GM12865 (cell line): ENCODE results near the gene TOMT.

Experiments used
- DNase-seq: peaks from one replicate; pipeline ENCODE4 v3.0.0; 2010; ENCODE audit warnings: low read depth
- H3K4me3 ChIP-seq: 2 replicates; pipeline ENCODE4 v1.5.1; 2011; ENCODE audit warnings: mild to moderate bottlenecking, low read depth, low read length, control low read depth
- TF ChIP-seq, protein P1 (sequence below): IDR thresholded peaks from 2 replicates; pipeline ENCODE4 v1.5.1; 2011; ENCODE audit warnings: low read length, control low read depth, low read depth, inconsistent platforms; ENCODE audit not compliant: insufficient read depth; ENCODE audit errors: missing control alignments

TOMT gene

DNA sequence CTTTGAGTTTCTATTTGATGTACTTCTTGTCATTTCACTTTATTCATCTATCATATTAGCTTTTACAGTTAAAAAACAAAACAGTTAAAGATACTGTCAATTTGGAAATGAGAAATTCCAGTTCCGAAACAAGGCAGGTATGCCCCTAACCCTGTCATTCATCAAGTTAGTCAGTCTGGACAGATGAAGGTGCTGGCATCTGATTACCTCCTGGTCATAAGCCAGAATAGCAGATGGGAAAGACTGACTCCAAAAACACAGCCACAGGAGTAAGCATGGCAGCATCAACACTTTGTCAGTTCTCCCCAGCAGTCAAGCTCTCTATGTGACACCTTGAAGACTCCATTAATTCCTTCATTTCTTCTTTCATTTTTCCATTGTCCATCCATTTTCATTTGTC lies 20.8 kb upstream of the TOMT start:
- TF ChIP-seq, protein P1, sequence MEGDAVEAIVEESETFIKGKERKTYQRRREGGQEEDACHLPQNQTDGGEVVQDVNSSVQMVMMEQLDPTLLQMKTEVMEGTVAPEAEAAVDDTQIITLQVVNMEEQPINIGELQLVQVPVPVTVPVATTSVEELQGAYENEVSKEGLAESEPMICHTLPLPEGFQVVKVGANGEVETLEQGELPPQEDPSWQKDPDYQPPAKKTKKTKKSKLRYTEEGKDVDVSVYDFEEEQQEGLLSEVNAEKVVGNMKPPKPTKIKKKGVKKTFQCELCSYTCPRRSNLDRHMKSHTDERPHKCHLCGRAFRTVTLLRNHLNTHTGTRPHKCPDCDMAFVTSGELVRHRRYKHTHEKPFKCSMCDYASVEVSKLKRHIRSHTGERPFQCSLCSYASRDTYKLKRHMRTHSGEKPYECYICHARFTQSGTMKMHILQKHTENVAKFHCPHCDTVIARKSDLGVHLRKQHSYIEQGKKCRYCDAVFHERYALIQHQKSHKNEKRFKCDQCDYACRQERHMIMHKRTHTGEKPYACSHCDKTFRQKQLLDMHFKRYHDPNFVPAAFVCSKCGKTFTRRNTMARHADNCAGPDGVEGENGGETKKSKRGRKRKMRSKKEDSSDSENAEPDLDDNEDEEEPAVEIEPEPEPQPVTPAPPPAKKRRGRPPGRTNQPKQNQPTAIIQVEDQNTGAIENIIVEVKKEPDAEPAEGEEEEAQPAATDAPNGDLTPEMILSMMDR: no peak
- H3K4me3 ChIP-seq: no peak overlapping the region
- no peak for DNase-seq

DNA sequence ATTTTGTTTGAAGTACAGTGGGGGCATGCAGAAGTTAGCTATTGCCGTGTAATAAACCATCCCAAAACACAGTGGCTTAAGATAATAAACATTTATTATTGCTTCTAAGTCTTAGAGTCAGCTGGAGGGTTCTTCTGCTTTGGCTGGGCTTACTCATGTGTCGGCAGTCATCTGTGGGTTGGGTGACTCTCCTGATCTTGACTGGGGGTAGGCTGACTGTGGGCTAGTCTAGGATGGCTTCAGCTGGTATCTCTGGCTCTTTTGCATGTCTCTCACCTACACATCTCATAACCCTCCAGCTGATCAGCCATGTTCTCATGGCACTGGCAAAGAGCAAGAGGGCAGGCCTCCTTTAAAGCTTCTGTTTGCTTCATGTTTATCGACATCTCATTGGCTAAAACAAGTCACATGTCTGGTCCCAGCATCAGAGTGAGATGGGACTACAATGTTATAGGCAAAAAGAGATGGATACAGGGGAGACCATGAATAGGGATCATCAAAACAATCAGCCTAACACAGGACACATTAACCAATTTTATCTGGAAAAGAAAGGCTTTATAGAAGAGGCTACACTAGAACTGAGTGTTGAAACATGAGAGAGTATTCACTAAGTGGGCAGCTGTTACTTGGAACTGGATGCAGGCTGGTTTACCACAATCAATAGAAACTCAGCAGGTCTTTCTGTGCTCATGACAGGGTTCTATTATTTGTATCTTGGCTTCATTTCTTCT lies 19.9 kb upstream of the TOMT start:
- no peak for DNase-seq
- no peak overlapping the region for H3K4me3 ChIP-seq

DNA sequence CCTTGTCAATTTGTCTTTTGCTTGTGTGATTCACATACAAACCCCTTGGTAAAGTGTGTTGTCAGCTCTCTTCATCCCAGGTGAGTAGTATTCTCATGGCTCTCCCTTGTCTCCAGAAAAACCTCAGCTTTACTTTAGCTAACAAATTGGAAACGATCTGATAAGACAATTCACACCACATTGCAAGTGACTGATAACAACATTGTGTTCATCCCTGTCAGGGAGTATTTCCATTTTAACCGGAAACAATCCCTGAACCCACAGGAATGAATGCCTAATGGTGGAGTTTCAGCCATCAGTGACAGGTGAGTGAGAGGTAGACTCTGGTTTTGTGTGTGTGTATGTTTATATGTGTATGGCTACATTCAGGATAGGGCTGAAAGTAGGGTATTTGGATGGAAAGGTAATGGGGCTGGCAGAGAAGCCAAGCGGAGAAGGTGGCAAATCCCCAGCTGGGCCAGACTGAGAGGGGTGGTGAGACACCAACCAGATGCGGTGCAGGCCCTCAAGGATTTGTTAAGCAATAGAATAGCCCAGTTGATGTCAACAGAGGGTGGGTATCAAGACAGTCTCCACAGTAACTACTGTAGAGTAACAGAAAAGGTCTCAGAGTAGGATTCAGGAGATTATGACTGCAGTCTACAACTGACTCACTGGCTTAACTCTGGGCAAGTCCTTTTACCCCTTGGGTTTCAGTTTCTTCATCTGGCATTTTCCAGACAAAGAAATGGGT lies 17.5 kb upstream of the TOMT start:
- H3K4me3 ChIP-seq: no peak overlapping the region

More for the DNA sequence above, 19.9 kb upstream of the TOMT start:
- TF ChIP-seq, protein P1: no peak

DNA sequence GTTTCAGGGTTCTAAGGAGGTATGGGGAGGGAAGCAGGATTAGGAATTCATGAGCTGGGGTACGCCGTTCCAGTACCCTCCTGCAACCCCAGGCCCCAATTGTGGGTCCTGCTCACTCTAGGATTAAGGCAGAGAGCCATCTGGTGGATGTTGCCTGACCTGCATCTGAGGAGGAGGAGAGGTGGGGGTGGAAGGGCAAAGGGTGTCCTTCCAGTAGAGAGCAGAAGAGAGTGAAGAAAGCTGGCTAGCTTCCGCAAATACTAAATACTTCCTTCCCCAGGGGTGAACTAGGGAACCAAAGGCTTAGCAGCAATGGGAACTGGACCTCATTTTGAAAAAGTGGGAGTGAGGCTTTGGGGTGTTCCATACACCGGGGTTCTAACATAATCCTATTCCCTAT lies 14.4 kb upstream of the TOMT start:
- TF ChIP-seq, protein P1: peak; percentile 79
- DNase-seq: peak; percentile 70
- H3K4me3 ChIP-seq: no peak overlapping the region

More for the DNA sequence above, 17.5 kb upstream of the TOMT start:
- TF ChIP-seq, protein P1: no peak
- no peak for DNase-seq

DNA sequence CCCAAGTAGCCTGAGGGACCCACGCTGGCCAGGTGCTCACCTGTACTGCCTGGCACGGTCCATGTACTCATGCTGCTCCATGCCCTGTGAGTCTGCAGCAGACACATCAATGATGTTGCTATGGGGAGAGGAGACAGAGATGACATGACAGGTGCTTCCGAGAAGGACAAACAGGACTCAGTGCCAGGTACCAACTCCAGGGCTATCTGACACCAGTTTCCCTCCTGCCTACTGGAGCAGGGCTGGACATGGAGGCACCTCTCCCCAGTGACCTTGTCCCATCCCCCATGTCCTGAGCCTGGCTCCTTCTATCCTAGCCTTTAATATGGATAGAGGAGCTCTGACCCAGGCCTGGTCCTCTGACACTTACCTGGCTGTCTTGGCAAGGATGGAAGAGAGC lies 7.0 kb upstream of the TOMT start:
- no peak overlapping the region for H3K4me3 ChIP-seq
- TF ChIP-seq, protein P1: no peak
- no peak for DNase-seq

DNA sequence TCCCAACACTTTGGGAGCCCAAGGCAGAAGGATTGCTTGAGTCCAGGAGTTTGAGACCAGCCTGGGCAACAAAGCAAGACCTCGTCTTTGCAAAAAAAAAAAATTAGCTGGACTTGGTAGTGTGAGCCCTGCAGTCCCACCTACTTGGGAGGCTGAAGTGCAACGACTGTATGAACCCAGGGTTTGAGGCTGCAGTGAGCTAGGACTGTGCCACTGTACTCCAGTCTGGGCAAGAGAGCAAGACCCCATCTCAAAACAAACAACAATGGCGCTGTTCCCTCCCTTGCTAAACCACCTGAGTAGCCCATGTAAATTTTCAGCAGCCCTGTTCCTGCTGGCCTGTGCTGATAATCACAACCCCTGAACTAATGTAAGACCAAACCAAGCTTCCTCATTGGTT lies 5.7 kb upstream of the TOMT start:
- DNase-seq: no peak
- H3K4me3 ChIP-seq: no peak overlapping the region
- TF ChIP-seq, protein P1: no peak
